ENCODE measurements around the gene NF2. TPM values are rescaled to one million over a fixed set of nuclear protein-coding genes. Genes with fewer than 3 reads are reported as not detected.
A peak's percentile ranks its signal among the peaks of the same experiment; 100 is the strongest.

Gene NF2
- total RNA-seq, 4 donors from 2014 or later, result 30.5 to 82.5 (median 36.6) TPM

DNA sequence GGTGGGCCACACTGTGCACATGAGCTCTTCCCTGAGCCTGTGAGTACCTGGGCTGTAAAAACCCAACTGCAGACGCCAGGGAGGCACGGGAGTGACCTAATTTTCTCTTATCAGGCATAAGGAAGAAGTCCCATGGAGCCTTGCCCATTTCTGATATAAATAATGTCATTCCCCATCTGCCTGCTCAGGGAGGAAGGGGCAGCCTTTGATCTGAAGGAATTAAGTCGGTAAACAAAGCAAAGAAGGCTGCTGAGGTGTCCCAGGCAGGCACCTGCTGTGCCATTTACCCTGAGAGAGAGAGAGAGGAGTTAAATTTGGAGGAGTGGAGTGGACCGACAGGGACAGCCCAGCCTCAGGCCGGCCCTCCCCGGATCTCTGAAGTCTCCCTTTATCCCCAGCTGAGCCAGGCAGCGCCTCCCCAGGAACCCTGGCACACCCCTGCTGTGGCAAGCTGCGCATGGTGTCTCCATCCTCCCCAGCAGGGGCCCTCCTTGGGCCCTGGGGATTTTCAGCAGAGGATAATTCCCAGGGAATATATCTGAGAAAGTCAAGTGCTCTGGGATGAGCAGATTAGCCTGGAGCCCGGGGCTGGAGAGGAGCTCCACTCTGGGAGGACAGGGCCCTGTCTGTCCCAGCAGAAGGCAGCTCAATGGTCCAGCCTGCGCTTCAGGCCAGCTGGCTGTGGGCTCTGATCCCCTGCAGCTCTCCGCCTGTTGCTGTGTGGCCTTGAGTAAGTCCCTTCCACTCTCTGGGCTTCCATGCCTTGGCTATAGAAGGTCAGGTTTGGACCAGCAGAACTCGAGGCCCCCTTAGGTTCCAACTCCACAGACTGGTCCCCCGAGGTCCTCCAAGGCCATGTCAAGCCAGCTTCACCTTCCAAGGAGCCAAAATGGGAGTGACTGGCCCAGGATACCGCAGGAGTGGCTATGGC, 98.8 kb downstream of the NF2 start:
- Histone ChIP-seq H3K27ac (peak overlapping the region in 2 of 4 donors; percentile 42 to 64), H3K9me3 (no peaks in the 10 kb centered on the region), H3K36me3 (no peaks in the 10 kb centered on the region), H3K27me3 (no peaks in the 10 kb centered on the region), H3K4me3 (no peak overlapping the region), H3K4me1 (peaks cover 0 to 45% (median 3%) of the 10 kb centered on the region in 4 donors)
- TF ChIP-seq CTCF (IDR thresholded peaks at IDR 0.05), result peak in 2 of 6 experiments; percentile 9 to 15
- TF ChIP-seq POLR2A (IDR thresholded peaks at IDR 0.05), result no peak
- peak in 2 of 3 donors; percentile 51 to 67 for DNase-seq

- Histone ChIP-seq H3K4me3 (no peak overlapping the region), H3K9me3 (no peaks in the 10 kb centered on the region), H3K36me3 (no peaks in the 10 kb centered on the region), H3K27me3 (no peaks in the 10 kb centered on the region), H3K27ac (peak overlapping the region in 2 of 4 donors; percentile 42 to 64), H3K4me1 (peaks cover 0 to 45% (median 3%) of the 10 kb centered on the region in 4 donors)
- no peak for DNase-seq
- no peak for TF ChIP-seq POLR2A (IDR thresholded peaks at IDR 0.05)
- TF ChIP-seq CTCF (IDR thresholded peaks at IDR 0.05), result no peak
Measured at GRCh38 chr22:29702931-29703501, 99.6 kb downstream of the NF2 start.

GRCh38 chr22:29703569-29704195, 100.2 kb downstream of the NF2 start:
- TF ChIP-seq POLR2A (IDR thresholded peaks at IDR 0.05) (no peak), CTCF (IDR thresholded peaks at IDR 0.05) (no peak)
- Histone ChIP-seq H3K27me3 (no peaks in the 10 kb centered on the region), H3K27ac (peak overlapping the region in 2 of 4 donors; percentile 42 to 64), H3K4me1 (peaks cover 0 to 45% (median 3%) of the 10 kb centered on the region in 4 donors), H3K36me3 (no peaks in the 10 kb centered on the region), H3K4me3 (no peak overlapping the region), H3K9me3 (no peaks in the 10 kb centered on the region)
- DNase-seq, result no peak

DNA sequence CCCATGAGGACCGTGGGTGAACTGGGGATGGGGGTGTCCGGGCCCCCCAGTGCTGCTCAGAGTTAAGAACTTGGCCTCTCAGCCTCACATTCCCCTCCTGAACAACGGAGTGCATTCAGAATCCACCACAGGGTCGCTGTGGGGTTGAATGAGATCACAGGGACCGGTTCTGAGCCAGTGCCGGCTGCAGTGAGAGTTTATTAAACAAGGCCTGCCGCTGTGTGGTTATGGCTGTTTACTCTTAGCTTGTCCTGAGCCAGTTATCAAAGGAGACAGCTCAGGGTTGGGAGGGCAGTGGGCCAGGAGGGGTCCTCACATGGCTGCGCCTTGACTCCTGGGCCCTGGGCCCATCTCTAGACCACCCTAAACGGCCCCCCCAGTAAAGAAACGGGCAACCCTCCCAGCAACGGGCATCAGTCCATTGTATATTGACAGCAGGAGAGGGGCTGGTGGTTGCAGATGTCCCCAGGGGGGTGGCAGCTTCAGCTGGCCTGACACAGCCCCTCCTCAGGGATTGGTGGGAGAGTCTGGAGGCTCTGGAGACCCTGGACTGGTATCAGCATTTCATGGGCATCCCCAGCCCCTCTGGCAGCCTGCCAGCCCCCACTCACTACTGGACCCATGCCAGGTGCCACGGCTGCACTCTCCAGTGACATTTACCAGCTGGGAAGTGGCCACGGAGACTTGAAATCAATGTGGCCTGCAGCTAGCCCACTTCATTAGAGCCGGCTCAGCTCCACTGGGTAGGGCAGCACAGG, 101.3 kb downstream of the NF2 start:
- H3K27ac ChIP-seq, result no peak overlapping the region
- TF ChIP-seq CTCF (IDR thresholded peaks at IDR 0.05) (no peak), POLR2A (IDR thresholded peaks at IDR 0.05) (no peak)
- no peaks in the 10 kb centered on the region for H3K27me3 ChIP-seq
- H3K4me3 ChIP-seq, result no peak overlapping the region
- no peak for DNase-seq
- peaks cover 0 to 45% (median 3%) of the 10 kb centered on the region in 4 donors for H3K4me1 ChIP-seq
- no peaks in the 10 kb centered on the region for H3K9me3 ChIP-seq
- H3K36me3 ChIP-seq, result no peaks in the 10 kb centered on the region

DNA sequence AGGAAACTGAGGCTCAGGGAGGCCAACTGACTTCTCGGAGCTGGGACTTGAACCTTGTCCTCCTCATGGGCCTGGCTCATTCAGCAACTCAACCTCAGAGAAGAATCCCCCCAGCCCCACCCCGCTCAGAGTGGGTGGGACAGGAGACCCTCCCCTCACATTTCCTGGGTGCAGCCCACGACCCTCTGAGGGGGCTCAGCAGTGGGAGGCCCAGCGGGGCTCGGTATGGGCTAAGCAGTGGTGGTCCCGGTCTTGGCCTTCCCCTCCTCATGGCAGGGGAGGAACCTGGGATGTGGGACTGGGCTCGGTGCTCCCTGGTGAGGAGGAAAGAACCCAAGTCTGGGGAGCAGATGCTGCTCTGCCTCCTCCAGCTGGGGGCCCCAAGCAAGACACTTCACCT, 102.2 kb downstream of the NF2 start:
- Histone ChIP-seq H3K4me3 (no peak overlapping the region), H3K4me1 (peaks cover 0 to 41% (median 3%) of the 10 kb centered on the region in 4 donors), H3K9me3 (no peaks in the 10 kb centered on the region), H3K36me3 (no peaks in the 10 kb centered on the region), H3K27ac (no peak overlapping the region), H3K27me3 (no peaks in the 10 kb centered on the region)
- no peak for TF ChIP-seq POLR2A (IDR thresholded peaks at IDR 0.05)
- no peak for TF ChIP-seq CTCF (IDR thresholded peaks at IDR 0.05)
- no peak for DNase-seq

Measured in Peyer's patch (tissue), 4 donors.